ENCODE results near the gene HSPA4L.

DNA sequence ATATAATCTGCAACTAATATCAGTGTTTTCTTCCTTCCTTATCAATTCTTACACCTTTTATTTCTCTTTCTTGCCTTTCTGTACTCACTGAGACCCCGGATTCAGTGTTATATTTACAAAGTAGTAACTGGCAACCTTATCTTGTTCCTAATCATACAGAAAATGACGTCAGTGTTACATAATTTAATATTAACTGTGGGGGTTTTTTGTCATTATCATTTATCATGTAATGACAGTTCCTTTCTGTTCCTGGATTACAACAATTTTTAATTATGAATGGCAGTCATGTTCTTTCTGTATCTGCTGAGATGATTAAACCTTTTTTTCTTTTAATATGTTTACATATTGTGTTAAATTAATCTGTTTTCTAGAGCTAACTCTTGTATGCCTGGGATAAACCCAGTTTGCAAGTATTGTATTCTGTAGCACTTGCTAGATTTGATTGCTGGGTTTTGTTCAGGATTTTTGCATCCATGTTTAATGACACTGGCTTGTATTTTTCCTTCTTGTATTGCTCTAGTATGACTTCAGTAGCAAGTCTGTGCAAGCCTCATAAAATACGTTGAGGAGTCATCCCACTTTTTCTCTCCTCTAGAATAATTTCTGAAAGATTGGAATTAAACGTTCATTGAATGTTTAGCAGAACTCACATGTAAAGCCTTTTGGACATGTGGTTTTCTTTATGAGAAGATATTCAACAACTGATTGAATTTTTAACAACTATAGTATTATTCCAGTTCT is 10.4 kb upstream of the HSPA4L start:
- TF ChIP-seq, protein P1, sequence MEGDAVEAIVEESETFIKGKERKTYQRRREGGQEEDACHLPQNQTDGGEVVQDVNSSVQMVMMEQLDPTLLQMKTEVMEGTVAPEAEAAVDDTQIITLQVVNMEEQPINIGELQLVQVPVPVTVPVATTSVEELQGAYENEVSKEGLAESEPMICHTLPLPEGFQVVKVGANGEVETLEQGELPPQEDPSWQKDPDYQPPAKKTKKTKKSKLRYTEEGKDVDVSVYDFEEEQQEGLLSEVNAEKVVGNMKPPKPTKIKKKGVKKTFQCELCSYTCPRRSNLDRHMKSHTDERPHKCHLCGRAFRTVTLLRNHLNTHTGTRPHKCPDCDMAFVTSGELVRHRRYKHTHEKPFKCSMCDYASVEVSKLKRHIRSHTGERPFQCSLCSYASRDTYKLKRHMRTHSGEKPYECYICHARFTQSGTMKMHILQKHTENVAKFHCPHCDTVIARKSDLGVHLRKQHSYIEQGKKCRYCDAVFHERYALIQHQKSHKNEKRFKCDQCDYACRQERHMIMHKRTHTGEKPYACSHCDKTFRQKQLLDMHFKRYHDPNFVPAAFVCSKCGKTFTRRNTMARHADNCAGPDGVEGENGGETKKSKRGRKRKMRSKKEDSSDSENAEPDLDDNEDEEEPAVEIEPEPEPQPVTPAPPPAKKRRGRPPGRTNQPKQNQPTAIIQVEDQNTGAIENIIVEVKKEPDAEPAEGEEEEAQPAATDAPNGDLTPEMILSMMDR (IDR thresholded peaks at IDR 0.05 in 2 of 3, conservative IDR thresholded peaks at IDR 0.05 in 1 of 3; ENCODE audit: borderline replicate concordance in 1 of 3, insufficient read depth in 1 of 3, low read depth in 2 of 3, low read length in 2 of 3): no peak
- TF ChIP-seq YY1 (IDR thresholded peaks at IDR 0.05; ENCODE audit: extremely low read depth, insufficient replicate concordance, low read depth, low read length) (no peak), EZH2 (IDR thresholded peaks at IDR 0.05) (no peak), RAD21 (IDR thresholded peaks at IDR 0.05; ENCODE audit: low read depth) (no peak), EZH2phosphoT487 (IDR thresholded peaks at IDR 0.05; ENCODE audit: borderline replicate concordance) (no peak), TCF7L2 (IDR thresholded peaks at IDR 0.05; ENCODE audit: borderline replicate concordance, extremely low read depth, insufficient read depth, insufficient read length) (no peak), POLR2AphosphoS5 (IDR thresholded peaks at IDR 0.05; ENCODE audit: low read depth, low read length) (no peak), POLR2A (IDR thresholded peaks at IDR 0.05; ENCODE audit: borderline replicate concordance, extremely low read depth, insufficient read depth, insufficient read length) (no peak)
- TF ChIP-seq, protein P2, sequence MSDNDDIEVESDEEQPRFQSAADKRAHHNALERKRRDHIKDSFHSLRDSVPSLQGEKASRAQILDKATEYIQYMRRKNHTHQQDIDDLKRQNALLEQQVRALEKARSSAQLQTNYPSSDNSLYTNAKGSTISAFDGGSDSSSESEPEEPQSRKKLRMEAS (IDR thresholded peaks at IDR 0.05): no peak
- TF ChIP-seq, protein P3, sequence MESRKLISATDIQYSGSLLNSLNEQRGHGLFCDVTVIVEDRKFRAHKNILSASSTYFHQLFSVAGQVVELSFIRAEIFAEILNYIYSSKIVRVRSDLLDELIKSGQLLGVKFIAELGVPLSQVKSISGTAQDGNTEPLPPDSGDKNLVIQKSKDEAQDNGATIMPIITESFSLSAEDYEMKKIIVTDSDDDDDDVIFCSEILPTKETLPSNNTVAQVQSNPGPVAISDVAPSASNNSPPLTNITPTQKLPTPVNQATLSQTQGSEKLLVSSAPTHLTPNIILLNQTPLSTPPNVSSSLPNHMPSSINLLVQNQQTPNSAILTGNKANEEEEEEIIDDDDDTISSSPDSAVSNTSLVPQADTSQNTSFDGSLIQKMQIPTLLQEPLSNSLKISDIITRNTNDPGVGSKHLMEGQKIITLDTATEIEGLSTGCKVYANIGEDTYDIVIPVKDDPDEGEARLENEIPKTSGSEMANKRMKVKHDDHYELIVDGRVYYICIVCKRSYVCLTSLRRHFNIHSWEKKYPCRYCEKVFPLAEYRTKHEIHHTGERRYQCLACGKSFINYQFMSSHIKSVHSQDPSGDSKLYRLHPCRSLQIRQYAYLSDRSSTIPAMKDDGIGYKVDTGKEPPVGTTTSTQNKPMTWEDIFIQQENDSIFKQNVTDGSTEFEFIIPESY (IDR thresholded peaks at IDR 0.05; ENCODE audit: extremely low read depth, insufficient replicate concordance, low read length): no peak

All from HCT116 (cell line).